Stimulated activated CD4-positive, alpha-beta T cell treated with anti-CD3 and anti-CD28 coated beads, Interleukin-4, amount 100 ng/mL, for 48 hours (primary cell): ENCODE measurements around the gene CSNK1A1L.

Experiments used
- DNase-seq, 2 donors: peaks; one replicate each; pipeline ENCODE4 v3.0.0-alpha.2; 2020; ENCODE audit warnings: low read depth in 2 of 2

Gene CSNK1A1L

DNA sequence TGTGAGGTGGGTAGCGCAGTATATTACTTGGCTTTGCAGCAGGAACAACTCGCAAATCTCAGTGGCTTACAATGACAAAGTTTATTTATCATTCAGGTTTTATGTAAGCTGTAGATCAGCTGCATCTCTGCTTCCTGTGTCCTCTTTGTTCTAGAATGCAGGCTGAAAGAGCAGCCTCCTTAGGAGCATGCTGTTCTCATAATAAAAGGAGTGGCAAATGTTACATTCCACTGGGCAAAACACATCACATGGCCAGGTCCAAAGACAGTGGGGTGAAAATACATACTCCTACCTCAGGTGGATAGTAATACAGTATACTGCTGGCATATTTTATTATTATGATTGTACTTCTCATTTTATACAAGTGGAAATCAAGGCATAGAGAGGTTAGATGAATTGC is 1.2 kb upstream of the CSNK1A1L start:
- no peak for DNase-seq

DNA sequence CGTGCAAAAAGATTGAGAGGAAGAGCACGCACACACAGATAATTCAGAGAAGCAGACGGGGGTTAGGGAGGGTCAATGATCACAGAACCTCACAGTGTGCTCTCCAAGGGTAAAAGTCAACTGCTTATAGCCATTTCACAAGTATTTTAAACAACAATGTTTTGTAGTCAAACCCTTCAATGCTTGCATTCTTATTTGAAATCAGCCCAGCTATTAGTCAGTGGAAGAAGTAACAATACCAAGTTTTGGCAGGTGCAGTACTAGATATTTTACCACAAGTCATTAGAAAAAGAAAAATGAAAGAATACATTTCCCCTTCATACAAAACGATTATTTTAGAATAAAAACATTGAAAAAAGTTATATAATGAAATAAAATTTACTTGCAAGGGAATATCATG is 2.6 kb downstream of the CSNK1A1L start:
- no peak for DNase-seq

DNA sequence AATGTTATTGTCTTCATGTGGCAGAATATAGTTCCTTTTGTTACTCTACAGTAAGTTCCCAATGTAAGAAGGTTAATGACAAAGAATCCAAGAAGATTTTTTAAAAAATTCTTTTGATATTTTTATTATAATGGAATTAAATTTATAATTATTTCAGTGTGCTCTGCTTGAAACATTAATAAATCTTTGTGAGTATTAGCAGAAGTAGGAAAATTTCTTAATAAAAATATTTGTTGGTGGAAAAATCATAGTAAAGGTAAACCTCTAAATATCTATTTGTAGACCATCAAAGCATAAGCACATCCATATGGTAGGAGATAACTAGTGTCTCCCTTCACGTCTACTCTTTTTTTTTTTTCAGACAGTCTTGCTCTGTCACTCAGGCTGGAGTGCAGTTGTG is 4.3 kb downstream of the CSNK1A1L start:
- DNase-seq: no peak

DNA sequence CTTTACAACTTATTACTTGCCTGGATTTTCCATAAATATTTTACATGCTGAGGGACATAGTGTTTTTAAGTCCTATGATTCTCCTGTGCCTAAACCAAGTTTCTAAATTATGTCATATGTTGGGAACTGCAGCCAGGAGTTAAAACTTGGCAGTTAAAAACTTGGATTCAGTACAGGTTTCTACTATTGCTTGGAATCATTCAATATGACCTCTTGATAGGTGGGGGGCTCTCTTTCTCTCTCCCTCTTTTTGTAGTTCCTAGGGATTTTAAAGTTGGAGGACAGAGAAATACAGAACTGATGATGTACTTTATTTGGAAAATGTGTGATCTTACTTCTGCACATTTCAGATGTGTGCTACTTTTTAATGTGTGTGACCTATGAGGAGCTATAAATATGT is 4.7 kb downstream of the CSNK1A1L start:
- DNase-seq: no peak

DNA sequence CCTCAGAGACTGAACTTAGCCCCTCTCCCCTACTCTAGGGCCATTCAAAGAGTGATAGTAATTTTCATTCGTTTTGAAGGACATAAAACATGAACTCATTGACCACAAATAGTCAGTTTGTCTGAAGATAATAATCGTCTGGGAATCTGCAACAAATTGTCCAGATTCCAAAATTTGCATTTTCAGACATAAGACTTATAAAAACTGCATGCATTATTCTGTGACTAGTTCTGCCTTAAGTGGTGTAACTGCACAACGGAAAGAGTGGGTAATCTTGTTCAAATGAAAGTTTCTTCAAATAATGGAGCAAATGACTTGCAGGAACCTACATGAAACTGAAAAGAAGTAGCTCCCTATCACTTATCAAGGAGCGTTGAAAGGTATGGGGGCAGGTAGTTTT is 8.4 kb downstream of the CSNK1A1L start:
- no peak for DNase-seq

DNA sequence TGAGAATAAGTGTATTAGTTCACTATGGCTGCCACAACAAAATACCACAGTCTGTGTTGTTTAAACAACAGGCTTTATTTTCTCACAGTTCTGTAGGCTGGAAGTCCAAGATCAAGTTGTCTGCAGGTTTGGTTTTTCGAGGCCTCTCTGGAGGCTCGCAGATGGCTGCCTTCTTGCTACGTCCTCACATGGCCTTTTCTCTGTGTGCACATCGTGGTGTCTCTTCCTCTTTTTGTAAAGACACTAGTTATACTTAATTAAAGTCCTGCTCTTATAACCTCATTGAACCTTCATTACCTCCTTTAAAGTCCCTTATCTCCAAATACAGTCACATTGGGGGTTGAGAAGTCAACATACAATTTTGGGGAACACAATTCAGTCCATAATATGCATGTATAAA is 10.6 kb downstream of the CSNK1A1L start:
- no peak for DNase-seq

DNA sequence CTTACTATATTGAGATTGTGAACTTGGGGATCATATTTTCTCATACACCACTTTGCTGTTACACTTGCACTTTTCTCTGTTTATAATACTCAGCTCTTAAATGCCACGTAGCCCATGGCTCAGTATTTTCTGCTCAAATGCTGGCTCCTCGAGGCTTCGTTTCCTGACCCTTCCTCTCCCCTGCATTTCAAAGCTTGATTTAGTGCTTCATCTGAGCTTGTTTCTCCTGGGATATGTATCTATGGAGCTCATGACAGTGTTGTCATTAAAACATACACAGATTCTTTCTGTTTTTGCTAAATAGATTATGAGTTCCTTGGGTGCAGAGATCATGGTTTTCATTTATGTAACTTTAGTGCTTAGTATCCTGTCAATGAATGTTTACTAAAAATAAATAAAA is 11.4 kb downstream of the CSNK1A1L start:
- DNase-seq: no peak

DNA sequence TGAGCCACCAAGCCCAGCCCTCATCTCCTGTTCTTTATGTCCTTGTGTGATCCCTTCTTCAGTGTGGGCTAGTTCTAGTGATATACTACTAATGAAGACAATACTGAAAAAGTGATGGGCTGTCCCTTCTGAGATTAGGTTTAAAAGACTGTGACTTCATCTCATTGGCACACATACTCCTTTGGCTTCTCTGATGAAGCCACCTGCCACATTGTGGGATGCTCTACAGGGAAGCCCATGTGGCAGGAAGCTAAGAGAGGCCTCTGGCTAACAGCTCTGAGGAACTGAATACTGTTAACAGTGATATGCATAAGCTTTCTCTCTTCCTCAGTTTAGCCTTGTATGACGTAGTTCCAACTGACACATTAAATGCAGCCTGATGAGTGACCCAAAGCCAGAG is 13.6 kb downstream of the CSNK1A1L start:
- no peak for DNase-seq

DNA sequence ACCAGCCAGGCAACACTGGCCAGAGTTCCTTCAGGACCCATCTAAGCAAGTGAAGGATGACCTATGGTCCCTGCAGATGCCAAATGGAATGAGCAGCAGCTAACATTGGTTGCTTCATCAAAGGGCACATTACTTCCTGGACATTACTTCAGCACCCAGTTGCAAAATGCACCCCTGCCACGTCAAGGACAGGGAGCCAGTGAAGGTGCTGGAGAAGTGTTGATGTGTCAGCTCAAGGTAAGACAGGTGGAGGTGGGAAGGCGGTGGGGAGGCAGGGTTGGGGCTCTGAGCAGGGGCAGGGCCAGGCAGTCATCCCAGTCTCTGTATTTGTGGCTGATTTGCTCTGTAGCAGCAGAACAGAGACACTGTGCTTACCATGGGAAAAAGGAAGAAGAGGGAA is 14.6 kb downstream of the CSNK1A1L start:
- no peak for DNase-seq

DNA sequence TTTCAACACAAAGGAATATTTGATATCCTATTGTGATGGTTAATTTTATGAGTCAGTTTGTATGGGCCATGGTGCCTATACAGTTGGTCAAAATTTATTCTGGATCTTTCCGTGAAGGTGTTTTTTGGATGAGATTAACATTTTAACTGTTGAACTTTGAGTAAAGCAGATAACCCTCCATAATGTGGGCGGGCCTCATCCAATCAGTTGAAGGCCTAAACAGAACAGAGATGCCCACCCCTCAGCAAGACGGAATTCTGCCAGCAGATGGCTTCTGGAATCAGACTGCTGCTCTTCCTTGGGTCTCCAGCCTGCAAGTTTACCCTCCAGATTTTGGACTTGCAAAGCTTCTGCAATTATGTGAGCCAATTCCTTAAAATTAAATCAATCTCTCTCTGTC is 16.0 kb downstream of the CSNK1A1L start:
- no peak for DNase-seq

DNA sequence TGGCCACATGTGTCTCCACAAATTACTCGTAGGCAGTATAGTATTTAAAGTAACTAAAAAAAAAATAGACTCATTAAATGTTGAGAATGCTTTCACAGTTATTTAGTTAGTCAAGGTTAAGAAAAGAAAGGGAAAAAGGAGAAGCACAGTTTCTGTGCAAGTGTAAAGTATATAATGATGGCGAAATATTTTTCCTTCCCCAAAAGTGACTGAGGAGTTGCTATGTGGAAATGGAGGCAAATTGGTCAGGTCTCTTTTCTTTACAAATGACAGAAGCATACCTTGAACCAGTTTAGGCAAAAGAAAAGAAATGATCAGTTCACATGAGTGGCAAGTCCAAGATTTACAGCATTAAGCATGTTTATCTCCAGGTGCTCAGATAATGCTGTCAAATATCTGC is 18.0 kb downstream of the CSNK1A1L start:
- no peak for DNase-seq

DNA sequence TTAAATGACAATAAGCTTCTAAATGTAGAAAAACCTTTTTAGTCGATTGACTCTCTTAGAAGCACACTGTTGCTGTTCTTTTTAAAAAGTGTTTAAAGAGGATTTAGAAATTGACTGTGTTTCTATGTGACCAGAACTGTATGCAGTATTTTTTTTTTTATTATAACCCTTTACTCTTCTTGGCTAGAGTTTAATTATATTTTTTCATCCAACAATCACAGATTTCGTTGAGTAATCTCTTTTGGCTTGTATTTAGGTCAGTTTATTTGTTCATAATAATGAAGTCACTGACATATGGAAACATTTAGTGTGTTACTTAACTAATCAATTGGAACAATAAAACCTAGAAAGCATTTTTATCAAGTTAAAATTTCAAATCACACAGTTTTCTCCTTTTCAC is 19.9 kb downstream of the CSNK1A1L start:
- no peak for DNase-seq

DNA sequence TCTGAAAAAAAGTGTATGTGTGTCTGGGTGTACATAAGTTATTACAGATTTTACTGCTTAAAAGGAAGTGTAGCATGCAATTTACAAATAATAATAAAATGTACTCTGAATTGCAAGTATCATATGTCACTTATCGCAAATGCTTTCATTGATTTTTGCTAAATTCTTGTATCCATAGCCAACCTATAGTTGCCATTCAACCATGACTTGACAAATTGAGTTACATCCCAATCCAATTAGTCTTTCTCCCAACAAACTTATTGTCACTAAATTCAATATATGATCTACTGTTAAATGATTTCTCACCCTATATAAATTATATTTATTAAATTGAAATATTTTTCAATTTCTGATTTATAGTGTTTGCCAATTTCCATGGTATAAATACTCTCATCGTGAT is 28.6 kb downstream of the CSNK1A1L start:
- DNase-seq: no peak

DNA sequence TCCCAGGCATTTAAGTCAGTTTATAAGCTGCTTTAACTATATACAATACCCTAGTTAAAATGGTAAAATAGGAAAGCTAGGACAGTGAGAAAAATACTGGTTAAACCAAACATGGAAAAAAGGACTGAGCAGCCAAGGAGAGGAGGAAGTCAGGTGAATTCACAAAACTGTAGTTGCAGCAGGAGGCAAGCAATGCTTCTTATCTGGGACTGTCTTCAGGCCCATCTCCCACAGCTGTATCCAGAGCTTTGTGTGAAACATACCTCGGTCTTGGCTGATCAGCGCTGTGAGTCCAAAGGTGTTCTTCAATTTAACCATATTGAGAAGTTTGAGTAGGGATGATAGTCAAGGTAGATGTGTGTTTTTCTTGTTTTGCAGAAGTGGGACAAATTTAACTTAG is 30.3 kb downstream of the CSNK1A1L start:
- DNase-seq: no peak

DNA sequence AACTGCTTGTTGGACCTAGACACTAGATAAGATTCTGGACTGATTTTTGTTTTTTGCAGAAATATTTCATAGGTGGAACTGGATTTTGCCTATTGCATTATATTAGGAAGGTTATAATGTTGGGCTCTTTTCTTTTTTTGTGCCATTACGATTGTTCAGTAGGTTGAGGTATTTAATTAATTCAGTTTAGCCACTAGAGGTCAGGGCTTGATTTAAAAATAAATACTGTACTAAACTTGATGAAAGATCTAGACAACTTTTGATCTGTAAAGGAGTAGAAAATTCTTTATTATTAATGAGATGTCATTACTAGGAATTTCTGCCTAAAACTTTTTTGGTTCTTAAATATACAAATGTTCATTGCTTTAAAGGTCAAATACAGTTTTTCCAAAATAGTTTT is 30.8 kb downstream of the CSNK1A1L start:
- no peak for DNase-seq

DNA sequence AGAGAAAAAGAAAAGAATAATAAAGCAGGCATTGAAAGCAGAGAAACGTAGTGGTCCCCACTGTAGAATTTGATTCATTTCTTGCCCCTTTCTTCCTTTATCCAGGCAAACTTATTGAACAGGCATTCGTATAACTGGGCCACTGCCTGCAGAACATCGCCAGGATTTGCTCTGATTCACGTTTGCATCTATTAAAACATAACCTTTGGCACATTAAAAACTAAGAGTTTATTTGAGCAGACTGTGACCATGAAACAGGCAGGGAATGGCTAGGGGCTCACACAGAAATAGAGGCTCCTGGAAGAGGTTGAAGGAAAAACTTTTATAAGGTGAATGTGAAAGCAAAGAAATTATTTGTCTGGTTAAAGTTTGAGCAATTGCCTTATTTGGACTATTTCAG is 33.4 kb downstream of the CSNK1A1L start:
- no peak for DNase-seq

DNA sequence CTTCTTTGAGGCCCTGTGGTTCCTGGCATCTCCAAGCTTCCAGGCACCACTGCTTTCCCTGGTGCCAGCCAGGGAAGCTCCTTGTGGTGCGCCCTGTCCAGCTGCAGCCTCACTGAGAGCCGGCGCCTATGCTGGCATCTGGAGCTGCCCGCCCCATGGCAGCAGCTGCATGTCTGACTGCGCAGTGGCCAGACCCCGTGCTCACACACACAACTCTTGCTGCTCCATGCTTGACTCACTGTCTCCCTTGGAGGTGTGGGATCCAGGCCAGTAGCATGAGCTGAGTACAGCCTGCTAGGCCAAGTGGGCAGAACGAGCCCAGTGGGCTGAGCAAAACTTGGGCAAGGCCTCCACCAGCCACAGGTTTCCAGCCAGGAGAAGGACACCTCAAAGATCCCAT is 34.5 kb downstream of the CSNK1A1L start:
- no peak for DNase-seq

DNA sequence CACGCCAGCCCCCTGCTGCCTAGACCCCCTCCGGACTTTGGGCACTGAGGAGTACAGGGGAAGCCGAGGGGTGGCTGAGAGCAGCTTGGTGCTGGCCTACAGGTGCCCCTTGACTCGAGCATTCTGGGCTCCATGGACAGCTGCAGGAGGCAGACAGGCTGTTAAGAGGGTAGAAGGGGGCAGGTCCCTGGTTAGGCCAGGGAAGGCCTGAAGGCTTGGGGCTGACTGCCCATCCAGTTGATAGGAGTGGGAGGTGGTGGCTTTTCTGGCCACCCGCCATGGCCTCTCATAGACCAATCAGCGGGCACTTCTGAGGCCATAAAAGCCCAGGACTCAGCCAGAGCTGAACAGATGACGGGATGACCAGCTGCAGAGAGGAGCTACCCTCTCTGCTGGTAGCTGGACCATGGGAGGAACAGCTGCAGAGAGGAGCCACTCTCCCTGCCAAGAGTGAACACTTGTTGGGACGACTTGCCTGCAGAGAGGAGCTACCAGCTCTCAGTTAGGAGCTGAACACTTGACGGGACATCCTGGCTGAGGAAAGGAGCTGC is 35.2 kb downstream of the CSNK1A1L start:
- DNase-seq: no peak

DNA sequence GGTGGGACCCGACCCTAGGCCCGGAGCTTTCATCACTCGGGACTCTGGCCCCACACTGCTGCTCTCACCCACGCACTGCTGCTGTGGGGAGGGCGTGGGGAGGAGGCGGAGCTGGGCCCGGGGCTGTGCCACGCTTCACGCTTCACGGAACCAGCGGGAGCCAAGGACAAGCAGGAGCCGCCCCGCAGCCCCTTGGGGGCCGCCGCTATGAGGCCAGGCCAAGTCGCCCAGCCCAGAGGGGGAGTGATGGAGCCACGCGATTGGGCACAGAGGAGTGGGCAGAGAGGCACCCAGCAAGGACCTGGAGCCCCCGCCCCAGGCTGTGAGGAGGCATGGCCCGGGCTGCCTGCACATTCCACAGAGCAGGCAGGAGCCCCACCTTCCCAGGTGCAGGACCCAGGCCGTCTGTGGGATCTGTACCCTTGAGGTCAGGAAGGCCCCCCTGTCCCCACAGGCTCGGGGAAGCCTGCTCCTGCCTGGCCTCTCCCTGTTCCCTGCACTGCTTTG is 35.8 kb downstream of the CSNK1A1L start:
- no peak for DNase-seq

DNA sequence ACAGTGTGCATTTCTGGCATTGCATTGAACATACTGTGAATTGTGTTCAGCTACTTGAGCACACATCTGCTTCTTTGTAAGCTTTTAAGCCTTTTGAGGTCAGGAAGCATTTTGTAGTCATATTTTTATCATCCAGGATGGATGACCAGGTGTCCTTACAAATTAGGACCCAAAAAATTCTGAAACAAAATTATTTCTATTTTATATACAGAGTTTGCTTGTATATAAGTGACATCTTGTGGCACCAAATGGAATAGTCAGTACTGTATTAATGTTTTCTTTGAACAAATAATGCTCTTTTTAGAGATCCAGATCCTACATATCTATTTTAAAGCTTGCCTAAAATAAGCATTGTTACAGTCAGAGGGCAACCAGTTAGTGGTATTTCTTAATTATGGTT is 36.5 kb downstream of the CSNK1A1L start:
- no peak for DNase-seq

DNA sequence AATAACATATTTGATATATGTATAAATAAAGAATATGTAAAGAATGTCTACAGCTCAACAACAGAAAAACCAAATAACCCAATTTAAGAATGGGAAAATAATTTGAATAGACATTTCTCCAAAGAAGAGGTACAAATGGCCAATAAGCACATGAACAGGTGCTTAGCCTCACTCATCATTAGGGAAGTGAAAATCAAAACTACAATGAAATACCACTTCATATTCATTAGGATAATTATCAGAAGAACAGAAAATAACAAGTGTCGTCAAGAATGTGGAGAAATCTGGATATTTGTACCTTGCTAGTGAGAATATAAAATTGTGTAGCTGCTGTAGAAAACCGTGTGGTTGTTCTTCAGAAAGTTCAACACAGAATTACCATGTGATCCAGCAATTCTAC is 37.6 kb downstream of the CSNK1A1L start:
- no peak for DNase-seq

DNA sequence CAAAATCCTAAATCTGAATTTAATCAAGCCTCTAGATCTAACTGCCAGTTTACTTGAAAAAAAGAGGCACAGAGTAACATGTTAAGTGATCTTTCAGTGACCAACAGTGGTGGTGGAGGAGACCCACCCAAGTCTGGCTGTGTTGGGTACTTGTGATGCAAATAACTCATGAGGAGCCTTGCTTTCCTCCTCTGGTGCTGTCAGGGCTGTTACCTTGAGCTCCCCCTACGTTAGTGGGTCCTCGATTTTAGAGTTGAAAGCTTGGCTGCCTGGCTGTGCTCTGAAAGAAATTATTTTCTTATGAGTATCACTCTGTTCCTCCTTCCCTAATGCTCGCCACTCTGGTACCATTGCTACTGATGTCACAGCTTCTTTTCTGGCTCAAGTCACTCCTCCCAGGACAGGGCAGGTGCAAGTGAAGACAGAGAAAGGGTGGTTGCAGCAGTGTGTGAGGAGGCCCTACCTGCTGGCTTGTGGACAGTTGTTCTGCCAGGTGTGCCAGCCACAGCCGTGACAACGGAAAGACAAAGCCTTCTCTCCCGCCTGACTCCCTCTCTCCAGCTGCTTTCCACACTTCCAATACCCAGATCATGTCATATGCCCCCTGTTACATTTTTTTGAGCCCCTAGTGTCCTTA is 39.5 kb downstream of the CSNK1A1L start:
- no peak for DNase-seq

DNA sequence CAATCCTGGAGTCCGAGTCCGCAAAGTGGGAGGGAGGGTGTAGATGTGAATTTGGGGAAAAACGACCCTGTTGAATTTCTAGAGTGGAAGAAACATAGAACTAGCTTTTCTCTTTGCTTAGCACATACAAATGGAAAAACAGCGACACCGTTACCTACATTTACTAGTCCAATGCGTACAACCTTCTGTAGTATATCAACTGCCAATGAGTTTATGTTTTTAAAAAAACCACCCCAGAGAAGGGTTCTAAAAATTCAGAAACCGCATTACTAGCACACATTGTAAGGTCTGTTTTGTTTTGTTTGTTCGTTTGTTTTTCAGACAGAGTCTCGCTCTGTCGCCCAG is 45.6 kb downstream of the CSNK1A1L start:
- DNase-seq: no peak
